Sigmoid colon (tissue), 7 donors: ENCODE data around the gene PABPN1. TPM values are rescaled to one million over a fixed set of nuclear protein-coding genes. Genes with fewer than 3 reads are reported as not detected.
A peak's percentile ranks its signal among the peaks of the same experiment; 100 is the strongest.

Source experiments
- DNase-seq: peaks from one replicate; pipeline ENCODE4 v3.0.0-alpha.2; 2019
- H3K27ac ChIP-seq, 4 donors: fragments of 200-600 bp; sonication (generic); one replicate each; pipeline ENCODE4 v1.5.1; 2016 to 2019; ENCODE audit warnings: mild to moderate bottlenecking in 1 of 4
- H3K27me3 ChIP-seq, 3 donors: fragments of 200-600 bp; sonication (generic); one replicate each; pipeline ENCODE4 v1.5.1; 2019; ENCODE audit warnings: mild to moderate bottlenecking in 1 of 3
- H3K36me3 ChIP-seq, 4 donors: fragments of 200-600 bp; sonication (generic); one replicate each; pipeline ENCODE4 v1.5.1; 2016 to 2019
- H3K4me1 ChIP-seq, 4 donors: fragments of 200-600 bp; sonication (generic); one replicate each; pipeline ENCODE4 v1.5.1; 2017 to 2019
- H3K4me3 ChIP-seq, 4 donors: fragments of 200-600 bp; sonication (generic); one replicate each; pipeline ENCODE4 v1.5.1; 2017 to 2019; ENCODE audit warnings: mild to moderate bottlenecking in 2 of 4, moderate library complexity in 1 of 4
- H3K9me3 ChIP-seq, 4 donors: fragments of 200-600 bp in 3 of 4; sonication (generic) in 3 of 4; one replicate each; pipeline versions ENCODE4 v1.5.1 to v1.6.1; 2013 to 2019
- CTCF ChIP-seq, 4 experiments: fragments of 450-650 bp in 3 of 4; fragments of 200-600 bp in 1 of 4; IDR thresholded peaks; one replicate each; pipeline ENCODE4 v1.5.1; 2016 to 2019; ENCODE audit warnings: antibody characterized with exemption in 4 of 4, mild to moderate bottlenecking in 3 of 4, moderate library complexity in 2 of 4
- EP300 ChIP-seq, 4 donors: sonication (generic); formaldehyde crosslinking; IDR thresholded peaks; one replicate each; pipeline ENCODE4 v1.6.1; 2017; ENCODE audit warnings: antibody characterized with exemption in 4 of 4
- POLR2A ChIP-seq, 2 donors: fragments of 450-650 bp; IDR thresholded peaks; one replicate each; pipeline ENCODE4 v1.6.1; 2016; ENCODE audit warnings: antibody characterized with exemption in 2 of 2, mild to moderate bottlenecking in 2 of 2, moderate library complexity in 2 of 2
- POLR2AphosphoS5 ChIP-seq, 4 donors: sonication (generic); formaldehyde crosslinking; IDR thresholded peaks; one replicate each; pipeline ENCODE4 v1.6.1; 2017; ENCODE audit warnings: antibody characterized with exemption in 4 of 4
- WGBS, 2 donors: extraction: QIAGEN DNeasy Blood & Tissue Kit; methylation state at CpG; one replicate each; pipeline ENCODE4 v1.1.7; 2013; 5-methylcytosine and 5-hydroxymethylcytosine counted together
- intact Hi-C: fragments of 100-400 bp; cut with DNase I; formaldehyde crosslinking; loops from one replicate; pipeline ENCODE4 v1.15.1; 2023
- polyA plus RNA-seq, 3 donors: library from polyadenylated mRNA; stranded (reverse); fragments of 200-250 nt; gene quantifications; one replicate each; pipeline ENCODE4 v1.2.3, GENCODE V29; 2013
- total RNA-seq, 4 donors: library from RNA; depleted of rRNA; stranded (reverse); fragments of >200 nt; gene quantifications; one replicate each; pipeline ENCODE4 v1.1.0, GENCODE V29; 2016
- donor health status: healthy with polysubstance abuse.
- donor health status: Bipolar disorder and iron deficiency.
- donor health status: healthy.

PABPN1 gene
- total and polyA plus RNA-seq, 7 donors: 38.3 to 137 (median 69.1) TPM

- H3K4me3 ChIP-seq: peak overlapping the region; percentile 56 to 94 (median 71)
- DNase-seq: no peak
- H3K27ac ChIP-seq: peak overlapping the region; percentile 92 to 100 (median 100)
- no peaks in the 10 kb centered on the region for H3K27me3 ChIP-seq
- WGBS, 2 donors: 0% methylated on average over 25 of the region's 25 CpGs
- intact Hi-C loops: loop anchor here (2.0 to 10.0 kb wide), 4 partner anchors 17 to 843 kb away; partner anchors contain the start of genes ACIN1, C14orf119, EMC9 and PRMT5
- TF ChIP-seq CTCF (IDR thresholded peaks at IDR 0.05): no peak
- TF ChIP-seq EP300 (IDR thresholded peaks at IDR 0.05): peak in 1 of 4 donors; percentile 17
- TF ChIP-seq POLR2A (IDR thresholded peaks at IDR 0.05): peak; percentile 91 to 96
- TF ChIP-seq POLR2AphosphoS5 (IDR thresholded peaks at IDR 0.05): peak; percentile 97 to 98 (median 97)
- H3K9me3 ChIP-seq: no peaks in the 10 kb centered on the region
- peaks cover 0 to 16% (median 0%) of the 10 kb centered on the region in 4 donors for H3K36me3 ChIP-seq
- peaks cover 0 to 34% (median 29%) of the 10 kb centered on the region in 4 donors for H3K4me1 ChIP-seq
Observed at GRCh38 chr14:23301969-23302289, 19.3 kb upstream of the PABPN1 start.

- Histone ChIP-seq H3K4me1 (peaks cover 0 to 40% (median 35%) of the 10 kb centered on the region in 4 donors), H3K27me3 (no peaks in the 10 kb centered on the region), H3K4me3 (peak within 1 kb of the TSS; percentile 56 to 94 (median 71)), H3K27ac (peak within 1 kb of the TSS; percentile 92 to 100 (median 100)), H3K36me3 (peaks cover 0 to 10% (median 0%) of the 10 kb centered on the region in 4 donors), H3K9me3 (no peaks in the 10 kb centered on the region)
- no peak for TF ChIP-seq EP300 (IDR thresholded peaks at IDR 0.05)
- TF ChIP-seq CTCF (IDR thresholded peaks at IDR 0.05): no peak
- TF ChIP-seq POLR2A (IDR thresholded peaks at IDR 0.05): peak in 1 of 2 donors; percentile 17
- TF ChIP-seq POLR2AphosphoS5 (IDR thresholded peaks at IDR 0.05): peak; percentile 38 to 70 (median 62)
- intact Hi-C loops: loop anchor here (10.0 kb wide), 3 partner anchors 208 to 842 kb away; partner anchors contain the start of genes ACIN1, C14orf119, EMC9 and PRMT5
- 1 to 2% methylated on average over 81 of the region's 81 CpGs for WGBS, 2 donors
- peak; percentile 88 for DNase-seq
Observed at GRCh38 chr14:23302290-23303225, 18.7 kb upstream of the PABPN1 start, which contains the start of gene PPP1R3E. TSS of gene PPP1R3E (minus strand) at chr14:23302859. CDS start at chr14:23302576, 283 bp downstream.

GRCh38 chr14:23306412-23307145 is 14.7 kb upstream of the PABPN1 start, which contains the start of gene BCL2L2:
TSS of gene BCL2L2 (plus strand) at chr14:23306833. CDS start at chr14:23307768, 935 bp downstream.
- peak in 1 of 2 donors; percentile 77 for TF ChIP-seq POLR2A (IDR thresholded peaks at IDR 0.05)
- TF ChIP-seq CTCF (IDR thresholded peaks at IDR 0.05): no peak
- peak; percentile 71 to 85 (median 85) for TF ChIP-seq POLR2AphosphoS5 (IDR thresholded peaks at IDR 0.05)
- H3K27ac ChIP-seq: peak within 1 kb of the TSS; percentile 86 to 90 (median 88)
- peaks cover 0 to 32% (median 5%) of the 10 kb centered on the region in 4 donors for H3K36me3 ChIP-seq
- 2 to 5% methylated on average over 24 of the region's 24 CpGs for whole genome bisulfite sequencing, 2 donors
- DNase-seq: peak; percentile 97
- H3K4me1 ChIP-seq: peaks cover 0 to 54% (median 49%) of the 10 kb centered on the region in 4 donors
- intact Hi-C loops: loop anchor here (2.0 to 10.0 kb wide), 4 partner anchors 14 to 838 kb away; partner anchors contain the start of genes ACIN1, C14orf119, EMC9 and PABPN1
- no peaks in the 10 kb centered on the region for H3K9me3 ChIP-seq
- H3K27me3 ChIP-seq: no peaks in the 10 kb centered on the region
- peak within 1 kb of the TSS; percentile 63 to 86 (median 78) for H3K4me3 ChIP-seq

- no peak for DNase-seq
- Histone ChIP-seq H3K4me3 (peak overlapping the region; percentile 63 to 86 (median 78)), H3K9me3 (no peaks in the 10 kb centered on the region), H3K4me1 (peaks cover 0 to 53% (median 49%) of the 10 kb centered on the region in 4 donors), H3K36me3 (peaks cover 0 to 35% (median 5%) of the 10 kb centered on the region in 4 donors), H3K27ac (peak overlapping the region; percentile 86 to 90 (median 88)), H3K27me3 (no peaks in the 10 kb centered on the region)
- WGBS, 2 donors: 6 to 27% methylated on average over 5 of the region's 5 CpGs
- no peak for TF ChIP-seq CTCF (IDR thresholded peaks at IDR 0.05)
- TF ChIP-seq POLR2AphosphoS5 (IDR thresholded peaks at IDR 0.05): no peak
- TF ChIP-seq POLR2A (IDR thresholded peaks at IDR 0.05): no peak
- TF ChIP-seq EP300 (IDR thresholded peaks at IDR 0.05): no peak
- intact Hi-C loops: loop anchor here (2.0 to 10.0 kb wide), 4 partner anchors 14 to 838 kb away; partner anchors contain the start of genes ACIN1, C14orf119, EMC9 and PABPN1
Observed at GRCh38 chr14:23307146-23307530, 14.1 kb upstream of the PABPN1 start.
